NCI-H187 treated with DMSO at 0.1 percent for 48 hours (cell line): ENCODE measurements around the gene MSH2.
"Not testable (repeated sequence)": the region's sequence is repeated elsewhere in the genome, so short reads cannot be mapped to it uniquely, and the experiment has no call there.

Experiments
- DNase-seq: peaks from one replicate; lab custom pipeline; 2025; lab: John Stamatoyannopoulos, UW

Gene MSH2

GRCh38 chr2:47484396-47484795 is 81.4 kb downstream of the MSH2 start:
- no peak for DNase-seq

- DNase-seq = no peak
Observed at GRCh38 chr2:47485177-47485576, 82.2 kb downstream of the MSH2 start.

GRCh38 chr2:47485751-47486300 is 82.9 kb downstream of the MSH2 start:
- no peak for DNase-seq

- DNase-seq = no peak
Observed at GRCh38 chr2:47486841-47487497, 84.0 kb downstream of the MSH2 start.

GRCh38 chr2:47487498-47487875 is 84.5 kb downstream of the MSH2 start:
- DNase-seq = no peak

GRCh38 chr2:47488870-47489584 is 86.1 kb downstream of the MSH2 start:
- no peak for DNase-seq

- DNase-seq = no peak
Observed at GRCh38 chr2:47490406-47490805, 87.5 kb downstream of the MSH2 start.

- DNase-seq = no peak
Observed at GRCh38 chr2:47493317-47494035, 90.5 kb downstream of the MSH2 start.

- DNase-seq = no peak
Observed at GRCh38 chr2:47494267-47495130, 91.5 kb downstream of the MSH2 start.

- DNase-seq = no peak
Observed at GRCh38 chr2:47497843-47498460, 95.0 kb downstream of the MSH2 start.

GRCh38 chr2:47499093-47499492 is 96.1 kb downstream of the MSH2 start:
- no peak for DNase-seq

- no peak for DNase-seq
Observed at GRCh38 chr2:47499621-47500309, 96.8 kb downstream of the MSH2 start.

- no peak for DNase-seq
Observed at GRCh38 chr2:47501374-47502200, 98.6 kb downstream of the MSH2 start.

- not testable (repeated sequence) for DNase-seq
Observed at GRCh38 chr2:47502498-47502897, 99.5 kb downstream of the MSH2 start.

- DNase-seq = no peak
Observed at GRCh38 chr2:47503481-47504070, 100.6 kb downstream of the MSH2 start.

GRCh38 chr2:47504174-47504810 is 101.3 kb downstream of the MSH2 start:
- no peak for DNase-seq

- no peak for DNase-seq
Observed at GRCh38 chr2:47506024-47506423, 103.1 kb downstream of the MSH2 start.

- DNase-seq = no peak
Observed at GRCh38 chr2:47506436-47506835, 103.5 kb downstream of the MSH2 start.

GRCh38 chr2:47508080-47508479 is 105.1 kb downstream of the MSH2 start:
- DNase-seq = no peak
